Activated CD4-positive, CD25-positive, alpha-beta regulatory T cell treated with anti-CD3 and anti-CD28 coated beads, Interleukin-2, amount 50 U/mL, for 72 hours (primary cell): Measurements from ENCODE around the gene GORASP1.

Experiments
- DNase-seq: peaks from one replicate; pipeline ENCODE4 v3.0.0; 2021

Gene GORASP1

DNA sequence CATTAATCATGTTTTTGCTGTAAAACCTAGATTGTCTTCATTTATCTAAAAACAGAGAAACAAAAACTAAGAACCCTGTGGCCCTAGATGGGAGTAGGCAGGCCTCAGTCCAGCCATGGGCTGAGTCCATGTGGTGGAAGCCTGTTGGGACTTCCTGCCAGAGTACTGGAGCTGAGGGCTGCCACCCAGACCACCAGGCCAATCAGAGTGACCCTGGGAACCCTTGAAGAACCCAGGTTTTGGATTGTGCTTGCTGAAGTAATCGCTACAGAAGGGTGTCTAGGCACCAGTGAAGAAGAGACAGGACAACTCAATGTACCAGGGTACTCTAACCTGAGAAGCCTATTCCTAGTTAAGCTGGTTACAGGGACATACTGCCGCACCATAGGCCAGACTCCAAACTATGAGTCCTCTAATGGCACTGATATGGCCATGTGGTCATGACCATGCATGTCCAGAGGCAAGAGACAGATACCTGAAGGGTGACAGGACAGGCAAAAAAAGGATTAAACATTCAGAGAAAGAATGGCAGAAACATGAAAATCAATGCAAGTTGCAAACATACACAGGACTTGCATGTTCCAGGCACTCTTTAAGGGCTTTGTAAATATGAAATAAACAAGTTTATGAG lies 33.0 kb upstream of the GORASP1 start:
- no peak for DNase-seq

DNA sequence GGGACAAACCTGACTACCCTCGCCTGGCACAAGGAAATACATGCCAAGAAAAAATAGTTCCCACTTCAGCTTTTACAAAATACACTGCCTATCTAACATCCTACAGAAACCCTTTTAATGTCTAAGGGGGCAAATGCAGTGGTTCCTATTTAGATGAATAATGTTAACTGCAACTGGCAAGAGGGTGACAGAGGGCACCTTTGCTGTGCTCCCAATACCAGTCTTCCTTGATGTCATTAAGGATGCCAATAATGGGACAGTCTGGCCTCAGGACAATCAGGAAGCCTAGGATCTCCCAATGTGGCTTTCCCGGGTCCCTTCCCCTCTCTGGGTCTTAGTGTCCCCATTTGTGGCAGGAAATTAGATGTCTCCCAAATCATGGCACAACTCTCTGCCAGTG lies 32.0 kb upstream of the GORASP1 start:
- no peak for DNase-seq

DNA sequence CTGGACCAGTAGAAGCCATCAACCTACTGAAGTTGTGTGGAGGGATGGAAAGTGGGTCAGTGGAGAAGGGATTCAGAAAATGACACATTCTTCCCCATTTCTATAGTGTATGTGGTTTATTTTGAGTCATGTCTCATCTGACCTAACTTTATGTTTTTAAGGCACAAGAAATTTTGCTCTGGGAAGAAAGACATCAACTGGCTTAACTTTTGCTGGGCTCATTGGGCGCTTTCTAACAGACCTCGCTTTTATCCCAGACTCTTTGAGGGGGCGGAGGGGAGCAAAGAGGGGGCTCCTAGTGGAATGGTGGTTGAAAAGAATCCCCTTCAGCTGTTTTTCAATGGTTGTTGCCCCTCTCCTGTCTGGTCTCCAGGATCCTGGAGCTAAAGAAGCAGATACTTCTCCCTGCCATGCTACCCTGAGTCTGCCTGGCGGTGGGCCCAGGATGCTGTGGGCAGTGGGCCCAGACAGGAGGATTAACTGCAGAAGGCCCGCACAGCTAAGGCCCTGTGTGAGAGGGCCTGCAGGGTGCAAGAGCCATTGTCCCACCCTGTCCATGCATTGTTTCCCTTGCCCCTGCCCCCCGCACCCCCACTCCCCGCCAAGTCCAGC lies 31.5 kb upstream of the GORASP1 start:
- DNase-seq = no peak

DNA sequence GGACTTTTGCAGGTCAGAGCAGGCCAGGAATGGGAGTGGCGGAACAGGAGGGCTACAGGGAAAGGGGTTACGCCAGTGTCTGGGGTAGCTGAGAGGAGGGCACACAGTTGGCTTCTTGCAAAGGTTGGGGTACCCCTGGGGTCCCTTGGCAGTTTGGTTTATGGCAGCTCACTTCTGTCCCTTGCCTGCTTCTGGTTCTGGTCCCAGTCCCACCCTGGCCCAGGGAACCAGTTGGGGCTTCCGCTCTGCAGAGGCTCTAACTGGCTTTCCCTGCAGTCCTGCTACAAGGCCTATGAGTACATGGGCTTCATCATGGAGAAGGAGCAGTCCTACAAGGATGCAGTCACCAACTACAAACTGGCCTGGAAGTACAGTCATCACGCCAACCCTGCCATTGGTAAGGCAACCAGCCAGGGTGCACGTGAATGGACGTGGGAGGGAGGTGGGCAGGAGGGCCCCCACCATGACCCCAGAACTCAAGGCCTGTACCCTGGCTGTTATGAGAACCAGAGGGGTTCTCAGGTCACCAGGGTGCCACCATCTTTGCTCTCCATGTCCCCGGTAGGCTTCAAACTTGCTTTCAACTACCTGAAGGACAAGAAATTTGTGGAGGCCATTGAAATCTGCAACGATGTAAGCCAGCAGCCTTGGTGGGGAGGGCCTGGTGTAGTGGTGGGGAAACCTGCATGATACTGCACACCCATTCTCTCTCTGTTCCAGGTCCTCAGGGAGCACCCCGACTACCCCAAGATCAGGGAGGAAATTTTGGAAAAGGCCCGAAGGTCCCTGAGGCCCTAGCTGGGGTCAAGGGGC lies 30.8 kb upstream of the GORASP1 start:
- no peak for DNase-seq

DNA sequence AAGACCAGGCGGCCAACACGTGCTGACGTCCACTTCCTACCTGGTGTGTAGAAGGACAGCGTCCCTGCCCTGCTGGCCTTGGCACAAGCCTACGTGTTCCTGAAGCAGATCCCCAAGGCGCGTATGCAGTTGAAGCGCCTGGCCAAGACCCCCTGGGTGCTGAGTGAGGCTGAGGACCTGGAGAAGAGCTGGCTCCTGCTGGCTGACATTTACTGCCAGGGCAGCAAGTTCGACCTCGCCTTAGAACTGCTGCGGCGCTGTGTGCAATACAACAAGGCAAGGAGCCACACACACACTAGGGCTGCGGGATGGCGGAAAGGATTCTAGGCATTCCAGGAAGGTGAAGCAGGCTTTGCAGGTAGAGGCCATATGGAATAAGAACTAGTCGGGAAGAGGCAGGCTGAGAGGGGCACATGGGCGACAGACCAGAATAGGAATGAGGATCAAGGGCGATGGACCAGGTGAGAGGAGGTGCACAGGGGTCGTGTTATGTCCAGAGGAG lies 30.1 kb upstream of the GORASP1 start:
- no peak for DNase-seq

DNA sequence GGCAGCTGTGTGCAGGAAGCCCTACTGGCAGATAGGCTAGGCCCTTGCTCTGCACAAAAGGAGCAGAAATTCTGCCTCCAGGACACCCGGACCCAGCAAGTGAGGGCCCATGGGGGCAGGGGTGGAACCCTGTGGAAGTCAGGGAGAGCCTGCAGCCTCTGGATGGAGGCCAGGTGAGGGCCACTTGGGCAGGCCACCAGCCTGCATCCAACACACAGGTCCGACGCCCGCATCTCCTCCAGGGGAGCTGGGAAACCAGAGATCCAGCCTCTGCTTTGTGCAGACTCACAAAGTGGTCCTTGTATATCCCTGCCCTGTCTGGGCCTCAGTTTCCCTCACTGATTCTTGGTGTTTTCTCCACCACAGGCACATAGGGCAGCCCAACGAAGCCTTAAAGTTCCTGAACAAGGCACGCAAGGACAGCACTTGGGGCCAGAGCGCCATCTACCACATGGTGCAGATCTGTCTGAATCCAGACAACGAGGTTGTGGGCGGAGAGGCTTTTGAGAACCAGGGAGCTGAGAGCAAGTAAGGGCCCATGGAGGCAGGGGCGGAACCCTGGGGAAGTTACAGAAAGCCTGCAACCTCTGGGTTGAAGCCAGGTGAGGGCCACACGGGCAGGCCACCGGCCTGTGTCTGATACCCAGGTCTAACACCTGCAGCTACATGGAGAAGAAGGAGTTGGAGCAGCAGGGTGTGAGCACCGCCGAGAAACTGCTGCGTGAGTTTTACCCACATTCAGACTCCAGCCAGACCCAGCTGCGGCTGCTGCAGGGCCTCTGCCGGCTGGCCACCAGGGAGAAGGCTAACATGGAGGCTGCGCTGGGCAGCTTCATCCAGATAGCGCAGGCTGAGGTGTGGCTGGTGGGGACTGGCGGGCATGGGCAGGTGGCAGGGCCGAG lies 29.4 kb upstream of the GORASP1 start:
- no peak for DNase-seq

DNA sequence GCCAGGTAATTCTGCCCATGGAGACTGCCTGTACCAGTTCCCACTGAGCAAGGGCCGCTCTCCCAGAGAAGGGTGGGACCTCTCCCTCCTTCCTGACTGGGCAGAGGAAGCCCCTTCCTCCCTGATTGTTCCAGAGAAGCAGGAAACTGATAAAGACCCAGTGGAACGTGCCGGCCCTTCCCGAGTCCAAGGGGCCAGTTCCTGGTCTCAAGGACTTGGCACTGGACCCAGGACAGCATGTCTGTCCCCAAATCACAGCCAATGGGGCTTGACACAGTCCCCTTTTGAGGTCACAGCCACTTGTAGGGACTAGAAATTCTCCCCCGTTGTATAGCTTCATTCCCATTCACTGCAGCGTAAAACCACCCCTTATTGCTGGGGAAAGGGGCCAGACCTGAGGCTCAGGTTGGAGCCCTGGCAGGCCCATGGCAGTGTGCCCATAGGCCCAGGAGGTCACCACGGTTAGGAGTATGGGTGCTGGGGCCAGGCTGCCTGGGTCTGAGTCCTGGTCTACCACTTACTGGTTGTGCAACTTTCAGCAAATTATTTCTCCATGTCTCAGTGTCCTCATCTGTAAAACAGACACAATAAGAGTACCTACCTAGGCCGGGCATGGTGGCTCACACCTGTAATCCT lies 27.9 kb upstream of the GORASP1 start:
- DNase-seq = peak; percentile 16

DNA sequence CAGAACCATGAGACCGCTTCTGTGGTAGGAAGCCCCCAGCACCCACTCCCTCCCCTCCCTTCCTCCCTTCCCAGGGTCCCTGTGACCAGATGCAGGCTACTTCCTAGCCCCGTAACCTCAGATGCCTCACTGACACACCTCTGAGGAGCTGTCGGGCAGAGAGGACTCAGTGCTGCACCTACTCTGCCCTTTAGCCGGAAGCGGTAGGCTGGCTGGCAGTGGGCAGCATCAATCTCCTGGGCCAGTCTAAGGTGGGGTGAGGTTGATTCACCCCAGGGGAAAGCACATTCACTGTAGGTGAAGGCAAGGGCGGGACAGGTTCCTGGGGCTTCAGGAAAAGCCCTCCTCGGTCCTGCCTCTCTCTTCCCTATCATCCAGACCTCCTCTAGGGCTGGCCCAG lies 26.9 kb upstream of the GORASP1 start:
- peak; percentile 13 for DNase-seq

DNA sequence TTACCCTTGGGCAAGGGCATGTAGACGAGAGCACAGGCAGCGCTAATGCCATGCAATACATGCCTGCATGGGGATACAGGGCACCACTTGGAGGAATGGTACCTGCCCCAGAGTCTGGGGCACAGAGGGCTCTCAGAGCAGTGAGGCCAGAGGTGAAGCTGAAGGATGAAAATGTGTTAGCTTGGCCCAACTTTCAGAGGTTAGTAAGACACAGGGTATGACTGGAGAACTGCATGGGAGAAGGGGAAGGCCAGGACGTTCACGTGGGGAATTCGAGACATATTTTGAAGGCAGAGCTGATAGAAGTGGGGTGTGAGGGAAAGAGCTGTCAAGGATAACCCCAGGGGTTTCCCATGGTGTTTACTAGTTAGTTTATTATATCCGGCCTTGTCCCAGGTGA lies 26.4 kb upstream of the GORASP1 start:
- DNase-seq = no peak

DNA sequence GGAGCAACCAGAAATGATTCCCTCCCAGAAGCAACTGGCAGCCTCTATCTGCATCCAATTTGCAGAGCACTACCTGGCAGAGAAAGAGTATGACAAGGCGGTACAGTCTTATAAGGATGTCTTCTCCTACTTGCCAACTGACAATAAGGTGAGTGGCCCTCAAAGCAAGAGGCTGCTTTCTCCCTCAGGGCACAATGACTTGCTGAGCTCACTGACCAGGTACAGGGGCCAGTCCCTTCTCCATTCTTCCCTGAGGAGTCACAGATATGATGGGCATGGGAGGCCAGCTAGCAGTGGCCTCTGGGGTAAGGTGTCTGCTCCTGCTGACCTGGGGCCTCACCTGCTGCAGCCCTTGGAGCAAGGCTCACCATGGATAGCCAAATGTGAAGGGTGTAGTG lies 25.7 kb upstream of the GORASP1 start:
- DNase-seq = peak; percentile 12

DNA sequence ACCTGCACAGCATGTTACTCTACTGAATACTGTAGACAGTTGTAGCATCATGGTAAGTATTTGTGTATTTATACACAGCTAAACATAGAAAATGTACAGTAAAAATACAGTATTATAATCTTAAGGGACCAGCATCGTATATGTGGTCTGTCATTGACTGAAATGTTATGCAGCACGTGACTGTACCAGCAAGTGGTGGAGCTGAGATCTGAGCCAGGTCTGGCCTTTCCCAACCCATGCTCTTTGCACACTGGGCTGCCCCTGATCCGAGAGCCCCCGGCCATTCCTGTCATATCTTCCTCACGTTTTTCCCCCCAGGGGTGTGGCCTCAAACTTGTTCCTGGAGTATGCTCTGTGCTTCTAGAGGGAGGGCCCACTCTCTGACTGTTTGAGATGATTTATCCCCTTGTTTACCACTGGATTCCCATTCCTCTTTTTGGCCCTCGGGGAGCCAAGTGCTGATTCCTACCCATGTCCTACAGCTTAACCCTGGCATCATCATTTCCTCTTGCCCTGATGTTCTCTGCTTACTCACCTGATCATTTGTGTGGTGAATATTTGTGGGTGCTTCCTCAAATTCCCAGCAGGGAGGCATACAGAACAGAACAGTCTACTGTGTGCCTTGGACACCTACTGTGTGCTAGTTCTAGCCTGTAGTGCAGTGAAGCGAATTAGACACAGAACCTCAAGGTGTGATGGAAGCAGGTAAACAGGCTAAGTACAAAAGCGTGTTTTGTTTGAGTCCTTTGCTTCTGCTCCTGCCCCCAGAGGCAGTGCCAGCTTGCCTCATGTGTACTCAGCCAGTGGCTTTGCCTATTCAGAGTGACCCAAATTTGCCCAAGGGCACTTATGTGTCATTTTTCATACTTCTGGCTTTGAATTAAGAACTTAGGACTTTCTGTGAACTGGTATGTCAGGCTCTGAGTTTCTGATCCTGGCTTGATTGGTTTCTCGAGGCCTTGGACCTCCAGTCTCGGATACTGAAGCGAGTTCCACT lies 25.0 kb upstream of the GORASP1 start:
- DNase-seq = peak; percentile 15

DNA sequence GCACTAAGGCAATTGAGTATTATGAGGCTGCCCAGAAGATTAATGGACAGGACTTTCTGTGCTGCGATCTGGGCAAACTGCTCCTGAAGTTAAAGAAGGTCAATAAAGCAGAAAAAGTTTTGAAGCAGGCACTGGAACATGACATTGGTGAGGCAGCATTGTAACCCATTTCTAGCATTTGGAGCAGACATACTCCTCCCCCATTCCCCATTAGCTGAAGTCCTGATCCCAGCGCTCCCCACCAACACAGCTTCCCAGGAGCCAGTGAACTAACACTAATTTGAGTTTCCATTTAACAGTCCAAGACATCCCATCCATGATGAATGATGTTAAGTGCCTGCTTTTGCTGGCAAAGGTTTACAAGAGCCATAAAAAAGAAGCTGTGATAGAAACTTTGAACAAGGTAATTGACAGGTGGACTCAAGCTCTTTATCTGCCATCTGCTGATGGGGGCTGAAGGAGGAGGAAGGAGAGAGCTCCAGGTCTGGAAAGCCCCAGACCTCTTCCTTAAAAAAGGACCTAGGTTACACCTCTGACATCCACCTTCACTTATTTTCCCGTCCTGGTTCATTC lies 23.4 kb upstream of the GORASP1 start:
- peak; percentile 5 for DNase-seq

DNA sequence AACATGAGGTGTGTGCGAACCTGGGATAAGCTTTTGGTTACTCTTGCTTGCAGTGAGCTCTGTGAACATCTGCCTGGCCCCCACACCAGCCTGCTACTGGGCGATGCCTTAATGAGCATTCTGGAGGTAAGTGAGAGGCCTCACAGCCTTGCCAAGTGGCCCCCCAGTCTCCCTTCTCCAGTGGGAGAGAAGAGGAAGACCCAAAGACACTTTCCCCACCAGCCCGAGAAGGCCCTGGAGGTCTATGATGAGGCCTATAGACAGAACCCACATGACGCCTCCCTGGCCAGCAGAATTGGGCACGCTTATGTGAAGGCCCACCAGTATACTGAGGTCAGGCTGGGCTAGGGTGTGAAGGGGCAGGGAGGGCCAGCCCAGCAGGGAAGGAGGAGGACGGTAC lies 22.6 kb upstream of the GORASP1 start:
- peak; percentile 12 for DNase-seq

DNA sequence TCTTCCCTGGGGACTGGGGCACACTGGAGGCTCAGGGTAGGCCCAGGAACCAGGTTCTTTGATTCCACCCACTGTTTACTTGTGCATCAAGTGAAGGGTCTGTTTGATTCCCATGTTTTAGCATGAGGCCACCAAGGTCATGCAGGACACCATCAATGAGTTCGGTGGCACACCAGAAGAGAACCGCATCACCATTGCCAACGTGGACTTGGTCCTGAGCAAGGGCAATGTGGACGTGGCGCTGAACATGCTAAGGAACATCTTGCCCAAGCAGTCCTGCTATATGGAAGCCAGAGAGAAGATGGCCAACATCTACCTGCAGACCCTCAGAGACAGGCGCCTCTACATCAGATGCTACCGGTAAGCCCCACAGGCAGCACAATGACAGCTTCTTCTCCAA lies 21.5 kb upstream of the GORASP1 start:
- peak; percentile 17 for DNase-seq

DNA sequence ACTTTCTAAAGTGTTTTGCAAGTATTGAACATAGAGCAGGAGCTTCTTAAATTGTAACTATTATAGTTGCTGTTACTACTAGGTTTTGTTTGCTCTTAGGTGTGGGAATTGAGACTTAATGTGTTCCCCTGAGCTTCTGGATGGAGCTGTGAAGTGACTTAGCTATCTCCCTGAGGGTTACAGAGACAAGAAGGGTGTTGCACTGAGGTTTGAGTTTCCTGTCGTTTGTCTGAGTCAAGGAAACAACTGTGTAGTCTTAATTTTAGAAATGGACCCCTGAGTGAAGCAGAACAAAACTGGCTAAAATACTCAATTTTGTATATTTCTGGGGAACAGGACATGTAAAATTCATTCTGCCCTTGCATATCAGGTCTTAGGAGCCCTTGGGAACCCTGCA lies 20.5 kb upstream of the GORASP1 start:
- peak; percentile 0 for DNase-seq

DNA sequence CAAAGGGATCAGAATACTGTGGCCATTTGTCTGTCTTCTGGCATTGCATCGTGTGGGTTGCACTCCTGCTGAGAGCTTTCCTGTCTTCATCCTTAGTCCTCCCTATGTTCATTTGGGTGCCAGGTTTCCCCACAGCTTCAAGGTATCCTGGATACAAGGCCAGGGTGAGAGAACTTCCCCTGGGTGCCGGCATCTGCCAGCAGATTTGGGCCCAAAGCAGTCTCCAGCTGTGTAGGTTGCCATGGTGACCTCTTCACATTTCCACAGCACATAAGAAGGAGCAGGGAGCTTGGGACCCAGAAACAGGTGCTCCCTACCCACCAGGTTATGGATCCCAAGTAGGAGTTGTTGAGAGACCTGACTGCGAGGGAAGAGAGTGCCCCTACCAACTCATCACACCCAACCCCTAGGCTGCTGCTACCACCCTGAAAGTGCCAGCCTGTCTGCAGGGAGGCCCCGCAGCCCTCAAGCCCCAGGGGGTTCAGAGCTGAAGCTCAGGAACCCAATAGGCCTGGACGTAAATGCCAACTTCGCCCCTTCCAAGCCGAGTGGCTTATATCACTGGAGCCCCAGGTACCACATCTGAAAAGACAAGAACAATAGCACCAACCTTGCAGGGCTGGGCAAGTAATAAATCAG lies 20.0 kb upstream of the GORASP1 start:
- DNase-seq = peak; percentile 21

DNA sequence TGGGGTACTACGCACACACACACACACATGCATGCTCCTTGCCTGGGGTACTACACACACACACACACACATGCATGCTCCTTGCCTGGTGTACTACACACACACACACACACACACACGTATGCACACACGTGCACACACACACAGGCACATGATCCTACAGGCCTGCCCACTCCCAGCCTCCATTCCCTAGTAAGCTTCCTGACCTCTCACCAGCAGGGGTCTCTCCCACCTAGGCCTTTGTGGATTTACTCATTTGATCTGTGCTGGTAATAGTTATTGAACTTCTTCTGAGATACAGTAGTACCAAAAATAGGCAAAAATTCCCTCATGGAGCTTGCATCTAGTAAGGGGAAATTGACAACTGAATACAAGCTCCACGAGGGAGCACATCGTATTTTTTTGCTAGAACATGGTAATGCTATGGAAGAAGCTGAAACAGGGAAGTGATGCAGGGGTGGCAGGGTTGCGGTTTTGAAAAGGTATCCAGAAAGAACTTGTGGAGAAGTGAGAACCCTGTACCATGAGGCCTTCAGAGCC lies 19.2 kb upstream of the GORASP1 start:
- DNase-seq = peak; percentile 19

DNA sequence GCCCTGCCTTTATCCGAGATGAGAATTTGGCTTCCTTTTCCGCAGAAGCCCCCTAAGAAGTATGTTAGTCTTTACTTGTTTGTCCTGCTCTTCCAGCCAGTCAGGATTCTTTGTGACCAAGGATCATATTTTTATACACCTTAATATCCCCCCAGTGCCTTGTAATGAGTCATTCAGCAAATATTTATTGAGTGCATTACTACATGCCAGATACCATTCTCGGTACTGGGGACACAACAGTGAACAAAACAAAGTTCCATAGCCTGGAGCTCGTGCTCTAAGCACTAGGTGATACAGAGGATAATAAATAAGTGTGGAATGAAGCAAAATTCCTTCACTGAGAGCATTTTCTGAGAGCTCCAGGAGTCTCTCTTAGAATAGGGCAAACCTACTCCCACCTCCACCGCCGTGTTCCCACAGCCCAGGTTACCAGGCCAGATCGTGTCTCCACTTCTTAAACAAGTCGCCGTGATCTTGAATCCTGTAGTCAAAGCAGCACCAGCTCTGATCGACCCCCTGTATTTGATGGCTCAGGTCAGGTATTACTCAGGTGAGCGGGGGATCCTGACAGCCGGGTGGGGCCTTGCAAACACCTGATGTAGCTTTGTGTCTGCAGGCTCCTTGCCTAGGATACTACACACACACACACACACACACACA lies 18.5 kb upstream of the GORASP1 start:
- peak; percentile 17 for DNase-seq
